Ascending aorta (tissue), 2 donors: ENCODE results near the gene CHRDL1. TPM values are rescaled to one million over a fixed set of nuclear protein-coding genes. Genes with fewer than 3 reads are reported as not detected.
"Not testable (repeated sequence)": the region's sequence is repeated elsewhere in the genome, so short reads cannot be mapped to it uniquely, and the experiment has no call there.

Experiments
- DNase-seq, 2 donors: peaks; one replicate each; pipeline ENCODE4 v3.0.0-alpha.2; 2019; ENCODE audit warnings: low spot score in 2 of 2
- H3K27ac ChIP-seq, 2 donors: fragments of 200-600 bp; sonication (generic); one replicate each; pipeline ENCODE4 v1.5.1; 2016 to 2017; ENCODE audit warnings: mild to moderate bottlenecking in 1 of 2
- H3K27me3 ChIP-seq: fragments of 200-600 bp; sonication (generic); one replicate; pipeline ENCODE4 v1.5.1; 2017
- H3K36me3 ChIP-seq, 2 donors: fragments of 200-600 bp; sonication (generic); one replicate each; pipeline ENCODE4 v1.5.1; 2016
- H3K4me1 ChIP-seq, 2 donors: fragments of 200-600 bp; sonication (generic); one replicate each; pipeline ENCODE4 v1.5.1; 2016 to 2017; ENCODE audit warnings: mild to moderate bottlenecking in 1 of 2
- H3K4me3 ChIP-seq, 2 donors: fragments of 200-600 bp; sonication (generic); one replicate each; pipeline ENCODE4 v1.5.1; 2016 to 2017; ENCODE audit warnings: mild to moderate bottlenecking in 1 of 2
- H3K9me3 ChIP-seq, 2 donors: fragments of 200-600 bp; sonication (generic); one replicate each; pipeline ENCODE4 v1.5.1; 2016
- intact Hi-C: fragments of 100-400 bp; cut with DNase I; formaldehyde crosslinking; loops from one replicate; pipeline ENCODE4 v1.15.1; 2023
- total RNA-seq: library from RNA; depleted of rRNA; stranded (reverse); fragments of >200 nt; gene quantifications from one replicate; pipeline ENCODE4 v1.1.0, GENCODE V29; 2016
- TF ChIP-seq, protein P1 (sequence below), 3 experiments: fragments of 200-600 bp in 2 of 3; fragments of 450-650 bp in 1 of 3; sonication (generic) in 2 of 3; IDR thresholded peaks; one replicate each; pipeline ENCODE4 v1.5.1; 2016 to 2019; ENCODE audit warnings: antibody characterized with exemption in 3 of 3, mild to moderate bottlenecking in 1 of 3, moderate library complexity in 1 of 3

CHRDL1 gene
- total RNA-seq, 1 donor from 2014 or later: 43.5 TPM

DNA sequence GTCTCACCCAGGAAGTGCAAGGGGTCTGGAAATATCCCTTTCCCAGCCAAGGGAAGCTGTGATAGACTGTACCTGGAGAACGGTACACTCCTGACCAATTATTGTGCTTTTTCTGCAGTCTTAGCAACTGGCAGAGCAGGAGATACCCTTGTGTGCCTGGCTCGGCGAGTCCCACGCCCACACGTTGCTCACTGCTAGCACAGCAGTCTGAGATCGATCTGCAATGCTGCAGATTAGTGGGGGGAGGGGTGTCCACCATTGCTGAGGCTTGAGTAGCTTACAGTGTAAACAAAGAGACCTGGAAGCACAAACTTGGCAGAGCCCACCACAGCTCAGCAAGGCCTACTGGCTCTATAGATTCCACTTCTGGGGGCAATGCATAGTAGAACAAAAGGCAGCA is 138.5 kb downstream of the CHRDL1 start:
- DNase-seq: no peak
- intact Hi-C loops: no loop called here
- Histone ChIP-seq H3K27ac (no peak overlapping the region), H3K36me3 (no peaks in the 10 kb centered on the region), H3K27me3 (no peaks in the 10 kb centered on the region), H3K4me1 (no peaks in the 10 kb centered on the region), H3K9me3 (no peaks in the 10 kb centered on the region), H3K4me3 (no peak overlapping the region)
- TF ChIP-seq, protein P1, sequence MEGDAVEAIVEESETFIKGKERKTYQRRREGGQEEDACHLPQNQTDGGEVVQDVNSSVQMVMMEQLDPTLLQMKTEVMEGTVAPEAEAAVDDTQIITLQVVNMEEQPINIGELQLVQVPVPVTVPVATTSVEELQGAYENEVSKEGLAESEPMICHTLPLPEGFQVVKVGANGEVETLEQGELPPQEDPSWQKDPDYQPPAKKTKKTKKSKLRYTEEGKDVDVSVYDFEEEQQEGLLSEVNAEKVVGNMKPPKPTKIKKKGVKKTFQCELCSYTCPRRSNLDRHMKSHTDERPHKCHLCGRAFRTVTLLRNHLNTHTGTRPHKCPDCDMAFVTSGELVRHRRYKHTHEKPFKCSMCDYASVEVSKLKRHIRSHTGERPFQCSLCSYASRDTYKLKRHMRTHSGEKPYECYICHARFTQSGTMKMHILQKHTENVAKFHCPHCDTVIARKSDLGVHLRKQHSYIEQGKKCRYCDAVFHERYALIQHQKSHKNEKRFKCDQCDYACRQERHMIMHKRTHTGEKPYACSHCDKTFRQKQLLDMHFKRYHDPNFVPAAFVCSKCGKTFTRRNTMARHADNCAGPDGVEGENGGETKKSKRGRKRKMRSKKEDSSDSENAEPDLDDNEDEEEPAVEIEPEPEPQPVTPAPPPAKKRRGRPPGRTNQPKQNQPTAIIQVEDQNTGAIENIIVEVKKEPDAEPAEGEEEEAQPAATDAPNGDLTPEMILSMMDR (IDR thresholded peaks at IDR 0.05): no peak

GRCh38 chrX:110654280-110654679 is 141.3 kb downstream of the CHRDL1 start:
- H3K27me3 ChIP-seq, intact Hi-C loops, H3K36me3 ChIP-seq, H3K9me3 ChIP-seq, H3K4me1 ChIP-seq, H3K4me3 ChIP-seq, DNase-seq, H3K27ac ChIP-seq: not testable (repeated sequence)

DNA sequence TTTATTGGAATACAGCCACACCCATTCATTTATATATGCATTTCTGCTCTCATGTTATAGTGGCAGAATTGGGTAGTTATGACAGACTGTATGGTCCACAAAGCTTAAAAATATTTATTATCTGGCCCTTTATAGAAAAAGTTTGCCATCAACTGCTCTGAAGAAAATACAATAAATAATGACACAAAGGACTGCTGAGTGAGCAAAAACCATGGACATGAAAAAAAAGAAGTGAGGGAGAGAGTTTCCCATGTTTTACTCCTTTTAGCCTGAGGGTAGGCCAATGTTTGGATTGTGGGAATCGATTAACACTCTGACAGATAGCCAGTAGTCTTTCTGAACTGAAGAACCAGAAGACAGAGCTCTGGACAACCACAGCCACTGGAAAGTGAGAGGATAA is 149.2 kb downstream of the CHRDL1 start:
- no peak for DNase-seq
- H3K36me3 ChIP-seq: no peaks in the 10 kb centered on the region
- H3K27me3 ChIP-seq: no peaks in the 10 kb centered on the region
- no peak overlapping the region for H3K4me3 ChIP-seq
- H3K27ac ChIP-seq: no peak overlapping the region
- H3K4me1 ChIP-seq: no peaks in the 10 kb centered on the region
- H3K9me3 ChIP-seq: no peaks in the 10 kb centered on the region
- intact Hi-C loops: no loop called here
- TF ChIP-seq, protein P1 (IDR thresholded peaks at IDR 0.05): no peak
